ENCODE measurements around the gene SARM1.

Gene SARM1

GRCh38 chr17:28395968-28396367 lies 24.5 kb downstream of the SARM1 start:
- TF ChIP-seq, protein P1, sequence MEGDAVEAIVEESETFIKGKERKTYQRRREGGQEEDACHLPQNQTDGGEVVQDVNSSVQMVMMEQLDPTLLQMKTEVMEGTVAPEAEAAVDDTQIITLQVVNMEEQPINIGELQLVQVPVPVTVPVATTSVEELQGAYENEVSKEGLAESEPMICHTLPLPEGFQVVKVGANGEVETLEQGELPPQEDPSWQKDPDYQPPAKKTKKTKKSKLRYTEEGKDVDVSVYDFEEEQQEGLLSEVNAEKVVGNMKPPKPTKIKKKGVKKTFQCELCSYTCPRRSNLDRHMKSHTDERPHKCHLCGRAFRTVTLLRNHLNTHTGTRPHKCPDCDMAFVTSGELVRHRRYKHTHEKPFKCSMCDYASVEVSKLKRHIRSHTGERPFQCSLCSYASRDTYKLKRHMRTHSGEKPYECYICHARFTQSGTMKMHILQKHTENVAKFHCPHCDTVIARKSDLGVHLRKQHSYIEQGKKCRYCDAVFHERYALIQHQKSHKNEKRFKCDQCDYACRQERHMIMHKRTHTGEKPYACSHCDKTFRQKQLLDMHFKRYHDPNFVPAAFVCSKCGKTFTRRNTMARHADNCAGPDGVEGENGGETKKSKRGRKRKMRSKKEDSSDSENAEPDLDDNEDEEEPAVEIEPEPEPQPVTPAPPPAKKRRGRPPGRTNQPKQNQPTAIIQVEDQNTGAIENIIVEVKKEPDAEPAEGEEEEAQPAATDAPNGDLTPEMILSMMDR (IDR thresholded peaks at IDR 0.05; ENCODE audit: extremely low read depth, insufficient read depth, missing control alignments), result no peak
- no peak for DNase-seq (ENCODE audit: low spot score)
- in situ Hi-C loops (cut with MboI; ENCODE audit: low pct_unique_long_range_greater_than_20kb, low sequenced_read_pairs, unreplicated experiment), result loop anchor here (25.0 kb wide), 1 partner anchor 141 kb away; no protein-coding TSS in a partner anchor

DNA sequence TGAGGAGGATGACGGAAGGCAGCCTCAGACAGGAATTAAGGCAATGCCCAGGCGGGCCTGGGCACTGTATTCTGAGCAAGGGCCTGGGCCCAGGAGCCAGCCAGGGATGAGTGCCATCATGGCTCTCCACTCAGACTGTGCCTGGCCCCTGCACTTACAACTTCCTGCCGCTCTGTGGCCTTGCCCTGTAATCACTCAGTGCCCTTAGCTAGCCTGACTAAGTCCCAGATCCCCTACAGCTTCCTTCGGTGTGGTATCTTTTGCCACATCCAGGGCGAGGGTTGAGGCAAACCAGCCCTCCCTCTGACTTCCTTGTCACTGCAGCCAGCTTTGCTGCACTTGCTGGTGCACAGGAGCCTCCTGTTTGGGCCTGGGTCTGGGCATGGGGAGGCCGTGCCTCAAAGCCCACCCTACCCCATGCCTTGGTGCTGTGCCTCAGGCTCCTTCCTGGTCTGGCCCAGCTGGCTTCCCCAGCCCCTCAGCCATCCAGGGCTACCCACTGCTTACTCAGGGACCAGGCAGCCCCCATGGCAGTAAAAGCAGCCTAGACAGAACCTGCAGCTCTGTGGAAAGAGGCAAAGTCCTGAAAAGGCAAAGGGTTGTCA lies 25.2 kb downstream of the SARM1 start:
- DNase-seq (ENCODE audit: low spot score), result no peak
- in situ Hi-C loops (cut with MboI; ENCODE audit: low pct_unique_long_range_greater_than_20kb, low sequenced_read_pairs, unreplicated experiment), result loop anchor here (25.0 kb wide), 1 partner anchor 141 kb away; no protein-coding TSS in a partner anchor
- TF ChIP-seq, protein P1 (IDR thresholded peaks at IDR 0.05; ENCODE audit: extremely low read depth, insufficient read depth, missing control alignments), result no peak

DNA sequence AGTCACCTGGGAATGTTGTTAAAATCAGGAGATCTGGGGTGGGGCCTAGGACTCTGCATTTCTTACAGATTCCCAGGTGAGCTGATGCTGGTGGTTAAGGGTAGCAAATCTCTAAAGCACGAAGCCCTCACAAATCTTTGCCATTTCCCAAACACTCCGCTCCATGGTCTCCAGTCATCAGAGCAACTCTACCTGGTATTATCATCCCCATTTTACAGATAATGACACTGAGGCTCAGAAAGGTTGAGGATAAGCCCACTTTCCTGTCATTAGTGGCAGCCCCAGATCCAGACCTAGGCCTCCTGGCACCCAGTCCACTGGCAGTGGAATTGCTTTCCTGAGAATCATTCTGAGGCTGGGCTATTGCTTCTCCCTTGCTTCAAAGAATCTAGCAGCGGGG lies 25.8 kb downstream of the SARM1 start:
- in situ Hi-C loops (cut with MboI; ENCODE audit: low pct_unique_long_range_greater_than_20kb, low sequenced_read_pairs, unreplicated experiment), result loop anchor here (25.0 kb wide), 1 partner anchor 140 kb away; no protein-coding TSS in a partner anchor
- no peak for DNase-seq (ENCODE audit: low spot score)
- TF ChIP-seq, protein P1 (IDR thresholded peaks at IDR 0.05; ENCODE audit: extremely low read depth, insufficient read depth, missing control alignments), result no peak

GRCh38 chr17:28397687-28398279 lies 26.3 kb downstream of the SARM1 start:
- in situ Hi-C loops (cut with MboI; ENCODE audit: low pct_unique_long_range_greater_than_20kb, low sequenced_read_pairs, unreplicated experiment), result loop anchor here (25.0 kb wide), 1 partner anchor 140 kb away; no protein-coding TSS in a partner anchor
- TF ChIP-seq, protein P1 (IDR thresholded peaks at IDR 0.05; ENCODE audit: extremely low read depth, insufficient read depth, missing control alignments), result no peak
- no peak for DNase-seq (ENCODE audit: low spot score)

DNA sequence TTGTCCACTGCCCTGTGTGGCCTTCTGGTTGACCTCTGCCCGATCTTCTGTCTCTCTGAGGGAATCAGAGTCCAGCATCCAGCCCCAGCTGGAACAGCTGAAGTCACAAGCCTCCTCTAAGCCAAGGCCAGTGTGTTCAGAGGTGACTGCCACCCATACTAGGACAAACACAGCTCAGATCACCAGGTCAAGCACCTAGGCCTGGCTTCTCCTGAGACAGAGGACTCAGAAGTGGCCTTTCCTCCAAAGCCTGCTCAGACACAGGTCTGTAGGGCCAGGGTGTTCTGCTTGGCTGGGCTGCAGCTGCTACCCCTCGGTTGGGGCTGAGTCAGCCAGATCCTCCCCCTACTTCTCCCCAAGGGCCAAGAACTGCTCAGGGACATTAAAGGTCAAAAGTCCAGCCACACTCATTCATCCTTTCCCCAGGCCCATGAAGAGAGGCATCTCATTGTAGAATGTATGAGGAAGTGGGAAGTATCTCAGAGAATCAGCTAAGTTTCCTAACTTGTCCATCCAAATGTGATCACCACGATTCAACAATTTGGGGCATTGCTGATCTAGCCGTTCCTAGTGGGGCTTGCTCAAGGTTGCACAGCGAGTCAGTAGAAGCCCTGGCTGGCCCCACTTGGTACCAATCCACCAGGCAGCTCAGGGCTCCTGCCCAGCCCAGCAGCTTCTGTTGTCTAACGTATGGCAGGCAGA lies 26.9 kb downstream of the SARM1 start:
- TF ChIP-seq, protein P1 (IDR thresholded peaks at IDR 0.05; ENCODE audit: extremely low read depth, insufficient read depth, missing control alignments), result no peak
- in situ Hi-C loops (cut with MboI; ENCODE audit: low pct_unique_long_range_greater_than_20kb, low sequenced_read_pairs, unreplicated experiment), result loop anchor here (25.0 kb wide), 1 partner anchor 139 kb away; no protein-coding TSS in a partner anchor
- DNase-seq (ENCODE audit: low spot score), result no peak

DNA sequence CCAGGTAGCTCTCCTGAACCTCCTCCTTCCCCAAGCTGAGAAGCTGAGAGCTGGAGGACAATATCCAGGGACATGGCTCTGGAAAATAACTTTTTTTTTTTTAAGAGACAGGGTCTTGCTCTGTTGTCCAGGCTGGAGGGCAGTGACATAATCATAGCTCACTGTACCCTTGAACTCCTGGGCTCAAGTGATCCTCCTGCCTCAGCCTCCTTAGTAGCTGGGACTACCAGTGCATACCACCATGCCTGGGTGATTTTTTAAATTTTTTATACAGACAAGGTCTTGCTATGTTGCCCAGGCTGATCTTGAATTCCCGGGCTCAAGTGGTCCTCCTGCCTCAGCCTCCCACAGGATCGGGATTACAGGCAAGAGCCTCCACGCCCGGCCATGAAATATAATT lies 28.3 kb downstream of the SARM1 start:
- TF ChIP-seq, protein P1 (IDR thresholded peaks at IDR 0.05; ENCODE audit: extremely low read depth, insufficient read depth, missing control alignments), result no peak
- in situ Hi-C loops (cut with MboI; ENCODE audit: low pct_unique_long_range_greater_than_20kb, low sequenced_read_pairs, unreplicated experiment), result loop anchor here (25.0 kb wide), 1 partner anchor 137 kb away; no protein-coding TSS in a partner anchor
- DNase-seq (ENCODE audit: low spot score), result no peak

Measured in GM13977 (cell line).